GM12878 (cell line): ENCODE results near the gene RNF115. TPM values are rescaled to one million over a fixed set of nuclear protein-coding genes. Genes with fewer than 3 reads are reported as not detected.

Experiments
- ATAC-seq: fragments of 200-7000 bp; cut with Tn5 transposase; 3 replicates; pipeline ENCODE4 v1.9.1; 2020; ENCODE audit warnings: mild to moderate bottlenecking, moderate library complexity
- BruUV-seq: library from RNA; stranded (reverse); fragments of 400-500 nt; replicated peaks from 2 replicates; lab custom pipeline; 2021; lab: Mats Ljungman, UMichigan
- CTCF ChIA-PET: fragments of 300-600 bp; sonication (Branson Sonifier 250); formaldehyde crosslinking; extraction: SDS; loops from one replicate; lab custom pipeline; 2021; ENCODE audit warnings: inconsistent platforms; lab: Yijun Ruan, JAX
- POLR2A ChIA-PET: fragments of 350-600 bp; formaldehyde crosslinking; extraction: SDS; loops from one replicate; lab custom pipeline; 2021; ENCODE audit warnings: inconsistent platforms; lab: Charles Lee
- RAD21 ChIA-PET: fragments of 300-600 bp; sonication (Branson Sonifier 250); formaldehyde crosslinking; loops from one replicate; lab custom pipeline; 2023; ENCODE audit warnings: antibody characterized with exemption; ENCODE audit not compliant: unreplicated experiment; lab: Charles Lee
- SMC1A ChIA-PET: fragments of 300-600 bp; sonication (Branson Sonifier 250); formaldehyde crosslinking; loops from one replicate; lab custom pipeline; 2023; ENCODE audit not compliant: unreplicated experiment, uncharacterized antibody; lab: Charles Lee
- DNase-seq: peaks from one replicate; pipeline ENCODE4 v3.0.0-alpha.2; 2011; ENCODE audit warnings: low read depth, low spot score
- FAIRE-seq: peaks from 3 replicates; lab custom pipeline; 2011; peaks lifted over from hg19 to GRCh38; lab: Jason Lieb, UNC
- H2AFZ ChIP-seq: 2 replicates; pipeline ENCODE4 v1.6.0; 2011; ENCODE audit warnings: low read depth, low read length, control low read depth; ENCODE audit not compliant: control insufficient read depth
- H3K27ac ChIP-seq: 2 replicates; pipeline ENCODE4 v1.5.1; 2011; ENCODE audit warnings: control low read depth; ENCODE audit not compliant: control insufficient read depth, insufficient read depth
- H3K27me3 ChIP-seq, 2 experiments: replicated peaks in 1 of 2; 2 replicates each; pipeline versions ENCODE4 v1.6.0 to v1.6.1; 2011; ENCODE audit warnings: low read length in 1 of 2; ENCODE audit not compliant: control insufficient read depth in 2 of 2, insufficient read depth in 2 of 2
- H3K36me3 ChIP-seq, 2 experiments: 2 replicates each; pipeline ENCODE4 v1.5.1; 2011; ENCODE audit warnings: low read length in 1 of 2; ENCODE audit not compliant: control insufficient read depth in 2 of 2, insufficient read depth in 2 of 2
- H3K4me1 ChIP-seq: 2 replicates; pipeline ENCODE4 v1.6.1; 2011; ENCODE audit warnings: mild to moderate bottlenecking, low read length, moderate library complexity, mixed read lengths; ENCODE audit not compliant: control insufficient read depth, insufficient read depth
- H3K4me2 ChIP-seq: 2 replicates; pipeline ENCODE4 v1.6.0; 2011; ENCODE audit warnings: control low read depth; ENCODE audit not compliant: control insufficient read depth, insufficient read depth
- H3K4me3 ChIP-seq: fragments of 200-600 bp; sonication (generic); 2 replicates; pipeline ENCODE4 v1.5.1; 2016
- H3K79me2 ChIP-seq: 2 replicates; pipeline ENCODE4 v1.6.0; 2011; ENCODE audit warnings: low read length; ENCODE audit not compliant: control insufficient read depth, insufficient read depth
- H3K9ac ChIP-seq: 2 replicates; pipeline ENCODE4 v1.8.0; 2011; ENCODE audit warnings: low read length, control low read depth, mixed read lengths; ENCODE audit not compliant: control insufficient read depth, insufficient read depth
- H3K9me3 ChIP-seq: replicated peaks from 3 replicates; pipeline ENCODE4 v1.5.1; 2011; ENCODE audit warnings: mild to moderate bottlenecking, low read length; ENCODE audit not compliant: control insufficient read depth, insufficient read depth
- H4K20me1 ChIP-seq: 2 replicates; pipeline ENCODE4 v1.6.0; 2011; ENCODE audit not compliant: control insufficient read depth, insufficient read depth
- CHD2 ChIP-seq: IDR thresholded peaks from 2 replicates; pipeline ENCODE4 v1.6.1; 2011; ENCODE audit warnings: low read depth, low read length, improper control_type of control experiment, borderline replicate concordance
- CTCF ChIP-seq, 3 experiments: IDR thresholded peaks in 2 of 3; conservative IDR thresholded peaks in 1 of 3; 2 replicates each; pipeline ENCODE4 v1.5.1; 2011; ENCODE audit warnings: low read depth in 3 of 3, low read length in 3 of 3, mild to moderate bottlenecking in 3 of 3, control low read depth in 2 of 3, moderate library complexity in 2 of 3, inconsistent platforms in 1 of 3, mixed read lengths in 1 of 3; ENCODE audit not compliant: control insufficient read depth in 2 of 3, insufficient read depth in 1 of 3; ENCODE audit errors: extremely low read depth in 1 of 3
- CUX1 ChIP-seq: IDR thresholded peaks from 2 replicates; pipeline ENCODE4 v1.6.1; 2012; ENCODE audit warnings: improper control_type of control experiment, low read depth, low read length; ENCODE audit not compliant: insufficient replicate concordance
- RBBP5 ChIP-seq: fragments of 200-600 bp; sonication (generic); conservative IDR thresholded peaks from 2 replicates; pipeline ENCODE4 v1.6.1; 2016
- ZNF207 ChIP-seq: fragments of 450-650 bp; IDR thresholded peaks from 2 replicates; pipeline ENCODE4 v1.6.1; 2014; ENCODE audit warnings: antibody characterized with exemption, mild to moderate bottlenecking, borderline replicate concordance
- WGBS: methylation state at CpG from one replicate; pipeline ENCODE4 v1.1.6; 2016; ENCODE audit warnings: low lambda C conversion rate; ENCODE audit not compliant: insufficient replicate concordance, insufficient coverage; ENCODE audit errors: missing lambda C conversion rate; 5-methylcytosine and 5-hydroxymethylcytosine counted together
- in situ Hi-C: fragments of 300-500 bp; cut with MboI; formaldehyde crosslinking; loops from 9 replicates; pipeline ENCODE4 v1.14.3; 2018; ENCODE audit warnings: mixed read lengths
- intact Hi-C: fragments of 100-400 bp; cut with micrococcal nuclease; formaldehyde crosslinking; loops from one replicate; pipeline ENCODE4 v1.14.2; 2022; ENCODE audit not compliant: unreplicated experiment
- polyA plus RNA-seq, 11 experiments: library from polyadenylated mRNA; depleted of rRNA in 4 of 11; unstranded in 6 of 11; stranded (reverse) in 5 of 11; fragments of >200 nt; fragmentation: Nextera tagmentation in 4 of 11; fragmentation: Illumina TruSeq in 1 of 11; extraction: Ambion mirVana in 4 of 11; extraction: Trizol in 1 of 11; gene quantifications; 1 replicate in 1 of 11; 2 replicates in 10 of 11; pipeline versions ENCODE4 v1.2.1 to v1.2.3, GENCODE V29; 2011 to 2016; ENCODE audit warnings: inconsistent platforms in 2 of 11, missing spikeins in 2 of 11, low read depth in 1 of 11
- total RNA-seq, 4 experiments: library from RNA; depleted of rRNA in 3 of 4; stranded (reverse); fragments of >200 nt in 3 of 4; fragmentation: Illumina TruSeq in 1 of 4; extraction: Trizol in 1 of 4; gene quantifications; 2 replicates each; pipeline versions ENCODE4 v1.2.1 to v1.2.3, GENCODE V29; 2013 to 2021

RNF115 gene
- total and polyA plus RNA-seq, 10 of the 15 experiments (the other 5 are each of a cell fraction or from before 2014, with no cell fraction given) = 3.4 to 22.0 (median 12.9) TPM

GRCh38 chr1:145849356-145850160 is 25.7 kb upstream of the RNF115 start:
- Histone ChIP-seq H3K4me1 (peaks cover 13% of the 10 kb centered on the region), H2AFZ (no peak overlapping the region), H3K27me3 (no peaks in the 10 kb centered on the region), H3K9ac (no peak overlapping the region)
- intact Hi-C loops = no loop called here
- TF ChIP-seq CTCF (IDR thresholded peaks at IDR 0.05 in 2 of 3, conservative IDR thresholded peaks at IDR 0.05 in 1 of 3; ENCODE audit: control insufficient read depth in 2 of 3, extremely low read depth in 1 of 3, insufficient read depth in 1 of 3, low read depth in 3 of 3, low read length in 3 of 3) (peak in 2 of 3 experiments; percentile 23 to 44; a peak in 3 of 6 replicates), RBBP5 (no peak), CHD2 (no peak), ZNF207 (no peak), CUX1 (no peak)
- TF ChIP-seq, all 136 proteins: peak for 1
- H4K20me1 ChIP-seq = no peaks in the 10 kb centered on the region
- H3K79me2 ChIP-seq = no peaks in the 10 kb centered on the region
- H3K4me3 ChIP-seq = no peak overlapping the region
- FAIRE-seq (no peak), DNase-seq (no peak), ATAC-seq (no peak)
- no peak overlapping the region for H3K27ac ChIP-seq
- WGBS = 67% methylated on average over 15 of the region's 15 CpGs
- peaks cover 0 to 16% of the 10 kb centered on the region in 2 experiments for H3K36me3 ChIP-seq
- BruUV-seq = no TSS peak
- no peak overlapping the region for H3K4me2 ChIP-seq
- CTCF ChIA-PET = interaction anchor here (0.9 to 8.2 kb wide), 6 partner anchors 9 to 162 kb away, joined by 3 to 172 read pairs (median 4); partner anchors contain the start of genes PIAS3, POLR3C and RNF115
- RAD21 ChIA-PET = no interaction called here
- no peaks in the 10 kb centered on the region for H3K9me3 ChIP-seq
- in situ Hi-C loops = loop anchor here (5.0 kb wide), 1 partner anchor 158 kb away; no protein-coding TSS in a partner anchor
- SMC1A ChIA-PET = interaction anchor here (0.8 to 1.0 kb wide), 2 partner anchors 53 to 127 kb away, joined by 3 read pairs; no protein-coding TSS in a partner anchor
- POLR2A ChIA-PET = no interaction called here
